Renal cortical epithelial cell (primary cell): ENCODE data around the gene OSBPL8. TPM values are rescaled to one million over a fixed set of nuclear protein-coding genes. Genes with fewer than 3 reads are reported as not detected.
A peak's percentile ranks its signal among the peaks of the same experiment; 100 is the strongest.

Experiments used
- DNase-seq: peaks from one replicate; pipeline ENCODE4 v3.0.0-alpha.2; 2011; ENCODE audit warnings: low read depth
- total RNA-seq: library from RNA; depleted of rRNA; stranded (reverse); fragments of >200 nt; gene quantifications from 2 replicates; pipeline ENCODE4 v1.2.3, GENCODE V29; 2014

Gene OSBPL8, protein sequence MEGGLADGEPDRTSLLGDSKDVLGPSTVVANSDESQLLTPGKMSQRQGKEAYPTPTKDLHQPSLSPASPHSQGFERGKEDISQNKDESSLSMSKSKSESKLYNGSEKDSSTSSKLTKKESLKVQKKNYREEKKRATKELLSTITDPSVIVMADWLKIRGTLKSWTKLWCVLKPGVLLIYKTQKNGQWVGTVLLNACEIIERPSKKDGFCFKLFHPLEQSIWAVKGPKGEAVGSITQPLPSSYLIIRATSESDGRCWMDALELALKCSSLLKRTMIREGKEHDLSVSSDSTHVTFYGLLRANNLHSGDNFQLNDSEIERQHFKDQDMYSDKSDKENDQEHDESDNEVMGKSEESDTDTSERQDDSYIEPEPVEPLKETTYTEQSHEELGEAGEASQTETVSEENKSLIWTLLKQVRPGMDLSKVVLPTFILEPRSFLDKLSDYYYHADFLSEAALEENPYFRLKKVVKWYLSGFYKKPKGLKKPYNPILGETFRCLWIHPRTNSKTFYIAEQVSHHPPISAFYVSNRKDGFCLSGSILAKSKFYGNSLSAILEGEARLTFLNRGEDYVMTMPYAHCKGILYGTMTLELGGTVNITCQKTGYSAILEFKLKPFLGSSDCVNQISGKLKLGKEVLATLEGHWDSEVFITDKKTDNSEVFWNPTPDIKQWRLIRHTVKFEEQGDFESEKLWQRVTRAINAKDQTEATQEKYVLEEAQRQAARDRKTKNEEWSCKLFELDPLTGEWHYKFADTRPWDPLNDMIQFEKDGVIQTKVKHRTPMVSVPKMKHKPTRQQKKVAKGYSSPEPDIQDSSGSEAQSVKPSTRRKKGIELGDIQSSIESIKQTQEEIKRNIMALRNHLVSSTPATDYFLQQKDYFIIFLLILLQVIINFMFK
- total RNA-seq, result 50.2 and 64.0 TPM in 2 replicates

DNA sequence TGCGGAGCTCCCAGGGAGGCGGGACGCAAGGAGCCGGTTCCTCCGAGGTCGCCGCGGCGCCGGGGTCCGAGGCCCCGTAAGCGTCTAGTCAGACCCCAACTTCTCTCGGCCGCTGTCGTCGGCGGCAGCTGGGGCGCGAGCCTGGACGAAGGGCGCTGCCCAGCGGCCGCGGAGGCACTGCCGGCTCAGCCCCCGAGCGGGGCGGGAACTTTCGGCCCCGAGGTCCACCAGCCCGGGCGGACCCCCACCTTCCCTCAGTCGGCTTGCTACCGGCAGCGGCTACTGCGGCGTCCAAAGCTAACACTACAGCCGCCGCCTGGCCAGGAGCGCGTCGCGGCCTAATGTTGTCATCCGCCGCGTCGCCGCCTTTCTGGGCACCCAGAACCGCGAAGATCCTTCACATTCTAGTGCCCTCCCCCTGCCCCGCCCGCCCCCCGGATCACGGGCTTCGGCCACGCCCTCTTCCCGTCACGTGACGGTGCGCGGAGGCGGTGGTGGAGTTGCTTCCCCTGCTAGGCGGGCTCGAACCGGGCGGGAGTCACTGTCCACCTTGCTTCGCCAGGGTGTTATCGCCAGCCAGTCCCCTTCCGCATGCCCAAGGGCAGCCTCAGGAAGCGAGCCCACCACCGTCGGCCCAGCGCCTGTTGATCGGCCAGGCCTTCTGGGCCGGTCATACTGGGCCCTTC, at the start of gene OSBPL8:
Gene OSBPL8, minus strand, starts transcription at position 372 of the 686 bp plus-strand sequence. CDS start 72,220 bp downstream, outside the sequence.
- peak; percentile 68 for DNase-seq

DNA sequence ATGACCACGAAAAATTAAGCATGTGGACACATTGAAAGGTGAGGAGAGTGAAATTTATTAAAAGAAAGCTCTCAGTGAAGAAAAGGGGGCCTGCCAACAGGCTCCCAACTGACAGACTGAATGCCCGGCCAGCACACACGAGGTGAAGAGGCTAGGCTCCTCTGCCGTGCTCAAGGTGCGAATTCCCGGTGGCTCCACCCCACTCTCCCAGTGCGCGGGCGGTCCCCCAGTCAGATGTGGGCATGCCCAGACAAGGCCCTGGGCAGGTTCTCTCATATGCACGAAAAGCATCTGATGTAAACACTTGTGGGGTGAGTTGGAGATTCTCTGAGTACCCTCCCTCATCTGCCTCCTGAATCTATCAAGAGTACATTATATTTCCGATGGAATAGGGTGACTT, 48.5 kb upstream of the OSBPL8 start:
- no peak for DNase-seq

DNA sequence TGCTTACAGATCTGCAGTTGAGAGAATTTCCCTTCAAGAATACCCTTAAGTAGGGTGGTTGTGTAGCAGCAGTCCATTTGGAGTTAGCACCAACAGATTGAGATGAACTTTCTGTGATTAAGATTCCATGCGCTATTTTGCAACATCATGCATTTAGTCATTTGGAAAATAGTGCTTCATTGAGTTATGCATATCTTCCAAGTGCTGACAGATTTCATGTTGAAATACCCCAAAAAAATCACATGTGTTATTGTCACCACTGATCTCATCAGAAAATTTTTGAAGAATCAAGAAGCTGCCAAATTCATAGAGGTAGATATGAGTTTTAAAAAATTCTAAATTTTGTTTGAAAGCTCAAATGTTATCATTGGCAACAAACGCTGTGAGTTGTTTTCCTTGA, 35.5 kb upstream of the OSBPL8 start:
- no peak for DNase-seq

DNA sequence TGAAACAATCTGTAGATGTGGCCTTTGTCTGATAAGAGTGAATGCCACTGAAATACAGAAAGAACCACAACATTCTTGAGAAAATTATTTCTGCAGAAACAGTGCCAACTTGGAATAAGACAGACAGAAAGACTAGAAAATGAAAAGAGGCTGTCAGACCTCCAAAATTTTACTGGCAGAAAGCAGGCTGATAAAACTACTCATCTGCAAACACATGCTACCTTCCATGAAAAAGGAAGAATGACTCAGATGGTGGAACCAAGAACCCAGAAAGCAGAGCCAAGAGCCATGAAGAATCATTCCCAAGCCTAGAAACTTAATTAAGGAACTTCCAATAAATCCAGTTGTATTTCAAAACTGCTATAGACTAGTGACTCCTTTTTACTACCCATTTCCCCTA, 31.9 kb upstream of the OSBPL8 start:
- peak; percentile 11 for DNase-seq

DNA sequence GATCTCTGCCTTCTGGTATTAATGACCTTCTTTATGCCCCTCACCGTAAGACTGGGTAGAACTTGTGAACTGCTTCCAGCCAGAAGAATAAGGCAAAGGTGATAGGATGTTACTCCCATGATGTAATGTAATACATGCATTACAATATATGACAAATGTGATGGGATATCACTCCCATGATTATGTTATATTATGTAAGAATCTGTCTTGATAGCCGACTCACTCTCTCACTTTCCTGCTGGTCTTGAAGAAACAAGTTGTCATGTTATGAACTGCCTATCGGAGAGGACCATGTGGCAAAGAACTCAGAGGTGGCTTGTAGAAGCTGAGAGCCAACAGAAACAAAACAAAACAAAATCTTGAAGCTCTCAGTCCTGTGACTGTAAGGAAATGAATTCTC, 30.6 kb upstream of the OSBPL8 start:
- DNase-seq, result no peak

DNA sequence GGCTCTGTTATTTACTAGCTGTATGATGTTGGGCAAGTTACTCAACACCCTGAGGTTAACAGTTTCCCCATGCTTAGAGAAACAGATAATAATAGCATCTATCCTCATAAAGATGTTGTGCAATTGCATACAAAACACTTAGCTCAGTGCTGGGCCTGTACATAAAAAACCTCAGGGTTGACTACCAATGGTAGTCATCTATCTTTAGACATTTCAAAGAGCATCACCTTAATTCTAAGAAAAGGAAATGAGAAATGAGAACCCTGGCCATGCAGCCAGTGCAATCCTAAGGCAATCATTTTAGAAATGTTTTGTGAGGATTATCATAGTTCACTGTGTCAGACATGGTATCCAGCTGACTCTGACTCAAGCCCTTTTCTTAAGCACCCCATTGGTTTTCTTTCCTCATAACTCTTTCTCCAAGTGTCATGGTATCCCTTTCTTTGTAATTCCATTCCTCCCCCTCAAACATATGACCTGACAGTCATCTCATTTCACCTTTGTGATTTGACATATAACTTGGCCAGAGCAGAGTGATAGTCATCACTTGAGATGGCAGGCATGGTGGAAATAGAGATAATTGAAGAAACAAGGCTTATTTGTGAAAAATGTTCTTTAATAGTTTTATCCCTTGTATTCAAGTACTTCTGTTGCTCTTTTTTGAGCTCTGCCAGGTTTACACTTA, 29.5 kb upstream of the OSBPL8 start:
- peak; percentile 72 for DNase-seq

DNA sequence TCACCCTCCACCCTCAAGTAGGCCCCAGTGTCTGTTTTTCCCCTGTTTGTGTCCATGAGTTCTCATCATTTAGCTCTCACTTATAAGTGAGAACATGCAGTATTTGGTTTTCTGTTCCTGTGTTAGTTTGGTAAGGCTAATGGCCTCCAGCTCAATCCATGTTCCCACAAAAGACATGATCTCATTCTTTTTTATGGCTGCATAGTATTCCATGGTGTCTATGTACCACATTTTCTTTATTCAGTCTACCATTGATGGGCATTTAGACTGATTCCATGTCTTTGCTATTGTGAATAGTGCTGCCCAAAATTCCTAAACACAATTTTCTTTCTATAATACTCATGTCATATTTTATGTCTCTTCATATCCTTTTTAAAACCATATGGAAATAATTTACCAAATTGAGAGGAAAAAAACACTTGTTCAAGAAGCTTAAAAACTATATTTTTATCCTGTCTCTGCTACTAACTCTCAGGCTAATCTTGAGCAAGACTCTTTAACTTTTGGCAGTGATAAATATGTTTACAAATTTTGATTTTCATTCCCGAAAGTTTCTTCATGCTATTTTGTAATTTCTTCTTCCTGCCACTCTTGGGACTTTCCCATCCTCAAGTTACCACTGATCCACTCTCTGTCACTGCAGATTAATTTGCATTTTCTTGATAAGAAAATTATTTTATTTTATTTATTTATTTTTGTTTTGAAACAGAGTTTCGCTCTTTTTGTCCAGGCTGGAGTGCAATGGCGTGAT, 28.0 kb upstream of the OSBPL8 start:
- DNase-seq, result no peak

DNA sequence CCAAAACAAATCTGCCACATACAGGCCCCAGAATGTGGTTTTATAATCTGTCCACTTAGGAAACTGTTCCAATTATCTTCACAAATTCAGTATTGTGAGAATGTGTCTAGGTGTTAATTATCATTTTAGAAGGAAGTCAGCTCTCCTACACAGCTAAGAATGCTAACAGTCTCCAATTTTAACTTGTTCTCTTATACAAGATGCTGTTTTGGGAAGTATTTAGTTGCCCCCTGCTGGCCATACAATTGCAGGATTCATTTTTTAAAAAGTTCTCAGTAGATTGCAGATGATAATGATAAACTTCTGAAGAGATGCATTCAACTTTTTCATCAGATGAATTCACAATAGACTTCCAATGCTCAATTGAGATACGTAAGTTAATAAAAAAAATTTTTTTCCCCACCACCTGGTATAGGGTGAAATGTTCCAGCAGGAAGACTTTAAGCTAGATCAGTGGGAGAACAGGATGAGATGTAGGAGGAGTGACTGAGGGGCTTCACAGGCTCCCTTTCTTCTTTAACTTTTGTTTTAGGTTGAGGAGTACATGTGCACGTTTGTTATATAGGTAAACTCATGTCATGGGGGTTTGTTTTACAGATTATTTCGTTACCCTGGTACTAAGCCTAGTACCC, 27.3 kb upstream of the OSBPL8 start:
- peak; percentile 55 for DNase-seq

DNA sequence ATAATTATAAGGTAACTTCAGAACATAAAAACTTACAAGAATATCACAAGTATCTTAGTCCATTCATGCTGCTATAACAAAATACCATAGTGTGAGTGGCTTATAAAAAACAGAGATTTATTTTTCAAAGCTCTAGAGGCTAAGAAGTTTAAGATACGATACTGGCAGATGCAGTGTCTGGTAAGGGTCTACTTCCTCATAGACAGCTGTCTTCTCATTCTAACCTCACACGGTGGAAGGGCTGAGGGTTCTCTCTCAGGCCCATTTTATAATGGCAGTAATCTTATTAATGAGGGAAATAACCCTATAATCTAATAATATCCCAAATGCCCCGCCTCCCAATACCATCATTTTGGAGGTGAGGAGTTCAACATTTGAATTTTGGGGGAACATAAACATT, 23.7 kb upstream of the OSBPL8 start:
- no peak for DNase-seq

DNA sequence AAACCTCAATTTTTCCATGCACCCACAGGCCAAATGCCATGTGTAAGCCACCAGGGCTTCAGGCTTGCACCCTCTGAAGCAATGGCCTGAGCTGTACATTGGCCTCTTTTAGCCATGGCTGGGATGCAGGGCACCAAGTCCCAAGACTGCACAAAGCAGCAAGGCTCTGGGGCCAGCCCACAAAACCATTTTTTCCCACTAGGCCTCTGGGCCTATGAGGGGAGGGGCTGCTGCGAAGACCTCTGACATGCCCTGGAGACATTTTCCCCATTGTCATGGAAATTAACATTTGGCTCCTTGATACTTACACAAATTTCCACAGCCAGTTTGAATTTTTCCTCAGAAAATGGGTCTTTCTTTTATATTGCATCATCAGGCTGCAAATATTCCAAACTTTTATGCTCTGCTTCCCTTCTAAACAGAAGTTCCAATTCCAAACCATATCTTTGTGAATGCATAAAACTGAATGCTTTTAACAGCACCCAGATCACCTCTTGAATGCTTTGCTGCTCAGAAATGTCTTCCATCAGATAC, 14.3 kb upstream of the OSBPL8 start:
- no peak for DNase-seq

DNA sequence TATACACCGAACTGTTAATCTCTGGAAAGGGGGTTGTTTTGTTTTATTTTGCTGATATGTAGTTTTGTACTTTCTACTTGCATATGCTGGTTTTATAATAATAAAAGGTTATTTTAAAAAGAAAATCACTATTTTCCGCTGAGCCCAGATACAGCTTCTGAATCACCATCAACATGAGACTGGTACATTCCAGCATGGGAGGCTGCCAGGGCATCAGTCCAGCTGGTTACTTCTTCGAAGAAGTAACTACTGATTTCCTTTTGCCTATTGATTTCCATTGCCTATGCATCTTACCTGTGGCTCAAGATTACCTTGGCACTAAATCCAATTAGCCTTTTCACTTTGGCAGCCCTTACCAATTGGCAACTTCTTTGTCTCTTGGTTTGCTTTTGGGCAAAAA, 11.7 kb upstream of the OSBPL8 start:
- DNase-seq, result no peak

DNA sequence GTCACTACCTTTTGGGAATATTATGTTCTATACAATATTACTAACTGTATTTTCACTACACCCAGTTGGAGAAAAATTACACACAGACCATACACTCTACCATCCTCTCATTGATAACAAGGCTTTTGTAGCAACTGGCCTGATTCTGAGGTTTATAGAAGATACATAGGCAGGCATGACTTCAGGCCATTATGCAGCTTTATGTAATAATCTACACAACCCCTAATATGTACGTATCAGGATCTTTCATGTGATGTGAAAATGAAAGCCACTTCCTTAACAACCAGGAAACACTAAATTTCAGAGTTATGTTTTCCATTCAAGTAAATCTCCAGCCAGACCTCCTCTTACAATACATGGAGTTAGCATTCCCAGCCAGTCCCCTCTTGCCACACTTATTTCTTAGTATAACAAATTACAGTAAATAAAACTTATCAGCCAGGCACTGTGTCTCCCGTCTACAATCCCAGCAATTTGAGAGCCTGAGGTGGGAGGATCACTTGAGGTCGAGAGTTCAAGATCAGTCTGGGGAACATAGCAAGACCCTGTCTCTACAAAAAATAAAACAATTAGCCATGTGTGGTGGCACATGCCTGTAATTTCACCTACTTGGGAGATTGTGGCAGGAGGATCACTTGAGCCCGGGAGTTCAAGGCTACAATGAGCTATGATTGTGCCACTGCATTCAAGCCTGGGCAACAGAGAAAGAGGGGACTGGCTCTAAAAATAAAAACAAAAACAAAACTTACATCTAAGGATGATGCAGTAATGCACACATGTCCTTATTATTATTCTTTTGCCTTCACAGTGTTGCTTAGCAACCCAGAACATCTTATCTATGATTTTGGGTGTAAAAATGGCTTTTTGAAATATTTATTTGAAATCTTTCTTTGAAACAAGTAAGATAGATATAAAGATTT, 10.4 kb upstream of the OSBPL8 start:
- DNase-seq, result no peak

DNA sequence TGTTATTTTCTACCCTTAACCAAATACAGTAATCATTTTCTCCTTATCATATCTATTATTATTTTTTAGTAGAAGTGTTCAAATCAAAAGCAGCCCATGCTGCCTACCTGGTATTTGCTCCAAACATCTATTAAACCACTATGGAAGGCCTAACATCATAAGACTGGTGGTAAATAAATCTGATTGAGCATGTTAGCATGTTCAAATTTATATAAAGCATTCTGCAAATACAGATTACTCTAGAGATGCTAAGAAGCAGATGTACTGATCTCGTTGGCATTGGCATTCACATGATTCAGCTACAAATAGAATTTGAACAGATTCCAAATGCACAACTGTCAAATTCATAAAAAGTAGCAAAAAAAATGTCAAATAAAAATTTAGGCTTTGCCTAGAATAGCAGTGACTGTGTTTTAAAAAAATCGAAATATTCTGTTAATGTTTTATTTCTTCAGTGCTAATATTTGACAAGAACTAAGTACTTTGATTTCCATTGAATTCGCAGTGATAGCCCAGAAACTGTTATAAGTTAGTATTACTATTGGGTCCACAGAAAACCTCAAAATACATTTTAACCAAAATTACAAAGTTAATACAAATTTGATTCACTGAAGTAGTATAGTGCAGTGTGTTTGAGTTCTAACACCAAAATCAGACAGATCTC, 9.4 kb upstream of the OSBPL8 start:
- DNase-seq, result no peak

DNA sequence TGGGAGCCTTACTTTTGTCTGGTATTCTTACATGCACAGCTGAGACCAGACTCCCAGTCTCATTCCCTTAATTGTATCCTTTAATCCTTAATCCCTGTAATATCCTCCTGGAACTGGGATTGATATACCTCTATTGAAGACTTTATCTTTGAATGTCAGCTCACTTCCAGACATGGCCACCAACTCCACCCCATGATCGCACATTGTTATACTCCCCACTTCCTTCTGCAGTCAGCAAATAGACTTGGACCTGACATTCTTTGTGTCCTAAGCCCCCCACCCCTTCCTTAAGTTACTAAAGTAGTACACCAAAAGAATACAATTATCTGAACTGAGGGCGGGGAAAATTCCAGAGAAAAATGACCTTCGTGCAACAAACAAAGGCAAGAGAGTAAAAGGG, 8.6 kb upstream of the OSBPL8 start:
- no peak for DNase-seq

DNA sequence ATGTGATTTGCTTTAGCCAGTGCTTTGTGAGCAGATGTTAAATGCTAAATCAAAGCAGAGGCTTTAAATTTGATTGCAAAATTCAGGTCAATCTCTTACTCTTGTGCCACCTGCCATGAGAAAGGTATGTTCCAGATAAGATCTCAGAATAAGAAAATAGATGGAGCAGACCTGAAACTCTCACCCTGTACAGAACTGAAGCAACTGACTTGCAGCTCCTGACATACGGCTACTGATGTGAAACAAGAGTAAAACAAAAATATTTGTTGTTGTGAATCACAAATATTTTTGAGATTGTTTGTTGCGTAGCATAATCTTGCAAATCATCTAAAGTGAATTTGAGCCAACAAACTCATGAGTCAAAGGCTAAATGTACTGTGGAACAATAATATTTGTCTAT, 3.5 kb upstream of the OSBPL8 start:
- no peak for DNase-seq

DNA sequence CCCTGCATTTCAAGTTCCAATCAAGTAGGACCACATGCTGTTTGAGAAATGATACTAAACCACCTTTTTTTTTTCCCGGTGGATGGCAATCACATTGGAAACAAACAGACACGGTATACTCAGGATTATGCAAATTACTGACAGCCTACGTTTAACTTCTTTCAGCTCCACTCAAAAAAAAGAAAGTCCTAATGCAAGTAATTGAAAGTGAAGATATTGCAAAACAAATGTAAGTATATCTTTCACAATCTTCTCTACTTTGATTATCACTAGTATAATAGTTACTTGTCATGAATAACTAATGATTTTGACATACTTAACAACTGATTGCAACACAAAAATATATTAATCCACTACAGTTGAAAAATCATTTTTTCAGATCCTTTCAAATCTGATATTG, 2.6 kb upstream of the OSBPL8 start:
- DNase-seq, result no peak

DNA sequence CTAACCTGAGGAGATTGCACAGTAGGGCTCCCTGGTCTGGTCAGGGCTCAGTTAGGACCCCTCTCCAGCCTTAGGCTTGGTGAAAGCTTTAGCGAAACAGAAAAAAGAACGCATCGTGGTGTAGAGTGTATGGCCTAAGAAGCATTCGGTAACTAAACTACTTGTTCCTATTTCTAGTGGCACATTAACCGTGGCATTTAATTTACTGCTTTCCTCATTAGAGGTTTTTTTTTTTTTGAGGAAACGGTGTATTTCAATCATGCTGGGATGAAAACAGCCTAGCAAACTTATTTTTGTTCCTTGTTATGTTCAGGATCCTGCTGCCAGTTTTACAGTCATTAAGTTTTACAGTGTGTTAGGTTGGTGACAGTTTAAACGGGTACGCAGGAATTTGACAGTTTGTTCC, 518 bp upstream of the OSBPL8 start:
- DNase-seq, result peak; percentile 44

DNA sequence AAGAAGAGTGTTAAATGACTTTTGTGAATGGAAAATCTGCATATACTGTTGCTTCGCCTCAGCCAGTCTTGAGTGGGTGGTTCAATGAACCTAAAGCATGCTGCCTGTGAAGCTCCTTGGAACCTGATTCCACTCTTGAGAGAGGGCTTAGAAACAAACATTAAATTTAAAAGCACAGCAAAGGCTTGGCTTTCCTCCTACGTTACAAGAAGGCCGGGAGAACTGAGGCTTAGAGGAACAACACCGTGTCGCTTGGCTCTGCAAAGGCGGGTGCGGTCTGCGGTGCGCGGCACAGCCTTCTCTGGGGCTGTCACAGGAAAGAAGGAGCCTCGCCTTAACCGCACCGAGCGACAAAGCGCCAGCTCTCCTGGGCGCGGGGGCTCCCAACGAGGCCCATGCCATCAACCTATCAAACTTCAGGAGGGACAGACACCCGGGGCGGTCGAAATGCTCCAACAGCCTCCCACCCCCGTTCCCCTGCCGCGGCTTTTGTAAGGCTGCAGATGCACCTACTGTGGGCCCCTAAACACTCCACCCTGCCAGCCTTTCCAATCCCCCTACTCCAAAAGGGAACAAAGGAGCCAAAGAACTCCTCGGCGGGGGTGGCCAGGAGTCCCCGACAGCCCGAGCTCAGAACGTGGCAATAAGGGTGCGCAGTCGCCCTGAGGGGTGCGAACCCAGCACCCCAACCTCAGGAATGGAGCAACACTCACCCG, 729 bp downstream of the OSBPL8 start:
- DNase-seq, result peak; percentile 33
